Umbilical cord (tissue), 2 donors: Measurements from ENCODE around the gene MGST3. TPM values are rescaled to one million over a fixed set of nuclear protein-coding genes. Genes with fewer than 3 reads are reported as not detected.
"Not testable (repeated sequence)": the region's sequence is repeated elsewhere in the genome, so short reads cannot be mapped to it uniquely, and the experiment has no call there.

Experiments used
- DNase-seq: peaks from one replicate; pipeline ENCODE4 v3.0.0-alpha.2; 2015; ENCODE audit warnings: low spot score
- total RNA-seq: library from RNA; depleted of rRNA; stranded (reverse); fragments of >200 nt; gene quantifications from one replicate; pipeline ENCODE4 v1.2.3, GENCODE V29; 2014; ENCODE audit warnings: low replicate concordance; ENCODE audit not compliant: insufficient read depth

Gene MGST3
- 145 TPM for total RNA-seq

- DNase-seq: peak; percentile 98
These were observed at the start of gene MGST3 for GRCh38 chr1:165630629-165631341. MGST3 (plus strand) TSS chr1:165631234; CDS start chr1:165649848, 18,614 bp downstream.

DNA sequence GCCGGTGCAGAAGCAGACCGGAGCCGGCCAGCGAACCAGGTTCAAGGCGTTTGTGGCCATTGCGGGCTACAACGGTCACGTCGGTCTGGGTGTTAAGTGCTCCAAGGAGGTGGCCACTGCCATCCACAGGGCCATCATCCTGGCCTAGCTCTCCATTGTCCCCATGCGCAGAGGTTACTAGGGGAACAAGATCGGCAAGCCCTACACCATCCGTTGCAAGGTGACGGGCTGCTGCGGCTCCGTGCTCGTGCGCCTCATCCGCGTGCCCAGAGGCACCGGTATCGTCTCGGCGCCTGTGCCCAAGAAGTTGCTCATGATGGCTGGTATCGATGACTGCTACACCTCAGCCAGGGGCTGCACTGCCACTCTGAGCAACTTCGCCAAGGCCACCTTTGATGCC is 49.1 kb upstream of the MGST3 start:
- no peak for DNase-seq

GRCh38 chr1:165586398-165586797 is 44.6 kb upstream of the MGST3 start:
- no peak for DNase-seq

- DNase-seq: not testable (repeated sequence)
These were observed 39.6 kb upstream of the MGST3 start for GRCh38 chr1:165591391-165591790.

DNA sequence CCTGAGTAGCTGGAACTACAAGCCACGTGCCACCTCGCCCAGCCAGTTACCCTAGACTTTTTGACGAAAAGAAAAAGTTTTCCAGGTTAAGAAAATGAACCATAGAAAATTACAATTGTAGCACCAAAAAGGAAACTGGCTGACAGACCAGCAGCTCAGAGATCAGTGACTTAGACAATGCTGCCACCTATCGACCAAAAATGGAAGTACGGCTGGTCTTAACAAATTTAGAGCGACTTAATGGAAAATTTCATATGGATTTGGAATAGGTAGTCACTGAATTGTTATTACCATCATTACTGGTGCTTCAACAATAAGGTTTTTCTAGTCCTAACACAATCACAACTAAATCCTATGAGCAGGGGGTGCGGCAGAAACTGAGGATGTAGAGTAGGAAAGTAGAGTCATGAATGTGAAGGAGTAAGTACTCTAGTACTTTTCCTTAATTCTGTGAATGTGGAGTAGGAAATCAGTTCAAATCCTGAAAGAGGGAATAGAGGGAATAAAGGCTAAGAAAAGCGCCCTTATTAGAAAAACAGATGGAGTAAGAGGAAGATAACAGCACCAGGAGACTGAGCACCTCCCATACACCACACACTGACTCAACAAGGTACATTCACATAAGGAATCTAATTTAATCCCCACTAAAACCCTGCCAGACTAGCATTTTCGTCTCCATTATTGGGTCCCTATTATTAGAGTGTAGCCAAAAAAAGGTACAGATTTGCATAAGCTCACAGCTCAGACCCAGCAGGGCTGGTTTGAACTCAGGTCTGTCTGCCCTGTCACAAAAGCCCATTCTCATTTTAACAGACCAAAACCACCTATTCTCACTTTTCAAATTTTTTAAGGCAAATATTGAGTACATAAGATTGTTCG is 37.9 kb upstream of the MGST3 start:
- DNase-seq: peak; percentile 85

DNA sequence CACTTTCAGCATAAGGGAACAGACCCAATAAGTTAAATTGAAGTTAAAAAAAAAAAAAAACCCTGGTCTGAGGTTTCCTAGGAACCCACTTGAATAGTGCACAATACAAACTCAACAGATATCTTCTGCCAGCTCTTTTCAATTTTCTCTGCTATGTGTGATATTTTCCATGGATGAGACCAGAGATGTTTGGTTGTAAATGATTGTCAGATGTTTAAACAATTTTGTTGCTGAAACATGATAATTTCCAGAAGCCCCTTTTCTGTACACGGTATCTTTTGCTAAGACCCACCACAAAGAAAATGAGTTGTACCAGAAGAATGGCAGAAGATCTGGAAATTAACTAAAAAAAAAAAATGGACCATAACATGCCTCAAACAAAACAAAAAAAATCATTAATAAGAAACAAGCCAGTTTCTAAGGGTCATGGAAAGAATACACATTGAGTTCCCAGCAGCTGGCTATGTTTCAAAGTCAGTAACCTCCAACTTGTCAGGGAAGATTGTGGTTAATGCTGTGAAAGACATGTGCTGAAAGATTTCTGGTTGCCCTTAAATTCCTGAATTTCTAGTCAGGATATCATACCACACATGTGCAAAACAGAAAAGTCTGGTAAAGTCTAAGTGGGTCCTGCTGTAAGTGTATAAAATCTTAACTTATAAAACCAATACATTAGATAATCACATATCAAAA is 35.6 kb upstream of the MGST3 start:
- DNase-seq: peak; percentile 41

DNA sequence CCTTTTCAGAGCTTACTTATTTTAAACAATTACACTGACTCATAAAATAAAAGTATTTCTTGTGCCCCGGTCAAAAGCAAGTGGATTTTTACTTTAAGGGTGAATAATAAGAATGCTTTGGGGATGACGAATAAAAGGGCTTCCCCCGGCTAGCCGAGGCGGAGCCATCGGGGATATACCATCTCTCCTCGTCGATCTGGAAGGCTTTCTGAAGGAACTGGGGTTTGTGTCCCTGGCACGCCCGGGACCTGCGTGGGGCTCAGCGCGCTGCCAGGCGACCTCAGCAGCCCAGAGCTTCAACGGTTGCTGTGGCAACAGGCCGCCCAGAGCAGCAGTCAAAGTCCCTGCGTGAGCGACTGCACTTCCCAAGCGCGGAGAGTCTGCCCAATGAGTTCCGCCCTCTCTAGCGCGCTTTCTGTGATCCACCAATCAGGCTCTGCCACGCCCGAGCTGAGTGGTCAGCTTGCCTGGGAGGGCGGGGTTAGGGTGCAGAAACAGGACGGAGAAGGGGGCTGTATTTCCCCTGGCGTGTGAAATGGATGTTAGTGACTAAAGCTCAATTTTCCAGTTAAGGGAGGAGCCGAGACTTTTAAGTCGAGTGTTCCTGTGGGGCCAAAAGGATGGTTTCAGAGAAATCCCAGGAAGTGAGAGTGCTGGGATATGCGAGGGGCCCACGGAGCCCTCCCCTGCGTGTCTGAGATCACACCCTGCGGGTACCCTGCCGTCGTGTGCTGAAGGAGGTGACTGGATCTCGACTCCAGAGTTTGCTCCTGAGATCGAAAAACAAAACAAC is 33.0 kb upstream of the MGST3 start:
- DNase-seq: peak; percentile 99

- no peak for DNase-seq
These were observed 32.4 kb upstream of the MGST3 start for GRCh38 chr1:165598676-165599059.

DNA sequence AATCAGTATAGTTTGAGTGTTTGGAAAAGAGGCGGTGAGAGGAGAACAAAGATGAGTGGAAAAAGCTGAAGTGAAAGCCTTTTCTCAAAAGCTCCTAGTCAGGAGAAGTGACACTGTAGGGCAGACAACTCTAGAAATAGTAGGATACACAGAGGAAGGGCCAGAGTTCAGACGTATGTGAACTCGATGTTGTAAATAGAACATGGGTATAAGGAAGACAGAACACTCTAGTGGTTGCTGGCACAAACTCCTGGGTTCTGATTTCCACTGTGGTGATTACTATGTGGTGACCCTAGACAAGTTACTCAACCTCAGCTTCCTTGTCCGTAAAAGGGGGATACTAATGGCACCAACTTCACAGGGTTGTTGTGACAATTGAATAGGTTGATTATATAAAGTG is 30.2 kb upstream of the MGST3 start:
- DNase-seq: peak; percentile 24

DNA sequence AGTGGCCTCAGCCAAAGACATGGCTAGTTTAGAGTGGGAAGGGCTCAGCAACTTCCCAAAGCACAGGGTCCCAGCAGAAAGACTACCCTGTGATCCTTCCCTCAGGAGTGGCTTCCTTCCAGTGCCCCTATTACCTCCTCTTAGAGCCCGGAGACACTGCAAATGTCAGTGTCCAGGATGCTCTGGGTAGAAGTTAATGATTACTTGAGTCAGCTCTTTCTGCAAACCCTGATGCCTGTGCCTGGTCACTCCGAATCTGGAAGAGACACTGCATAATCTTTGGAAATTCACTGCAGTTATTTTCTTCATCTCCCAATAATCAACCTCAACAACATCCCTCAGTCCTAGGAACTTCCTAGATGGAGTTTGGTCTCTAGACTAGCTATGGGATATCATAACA is 27.2 kb upstream of the MGST3 start:
- no peak for DNase-seq

GRCh38 chr1:165605246-165605645 is 25.8 kb upstream of the MGST3 start:
- no peak for DNase-seq

- DNase-seq: not testable (repeated sequence)
These were observed 24.4 kb upstream of the MGST3 start for GRCh38 chr1:165606676-165607075.

- DNase-seq: no peak
These were observed 20.2 kb upstream of the MGST3 start for GRCh38 chr1:165610866-165611265.

GRCh38 chr1:165612062-165612461 is 19.0 kb upstream of the MGST3 start:
- no peak for DNase-seq

DNA sequence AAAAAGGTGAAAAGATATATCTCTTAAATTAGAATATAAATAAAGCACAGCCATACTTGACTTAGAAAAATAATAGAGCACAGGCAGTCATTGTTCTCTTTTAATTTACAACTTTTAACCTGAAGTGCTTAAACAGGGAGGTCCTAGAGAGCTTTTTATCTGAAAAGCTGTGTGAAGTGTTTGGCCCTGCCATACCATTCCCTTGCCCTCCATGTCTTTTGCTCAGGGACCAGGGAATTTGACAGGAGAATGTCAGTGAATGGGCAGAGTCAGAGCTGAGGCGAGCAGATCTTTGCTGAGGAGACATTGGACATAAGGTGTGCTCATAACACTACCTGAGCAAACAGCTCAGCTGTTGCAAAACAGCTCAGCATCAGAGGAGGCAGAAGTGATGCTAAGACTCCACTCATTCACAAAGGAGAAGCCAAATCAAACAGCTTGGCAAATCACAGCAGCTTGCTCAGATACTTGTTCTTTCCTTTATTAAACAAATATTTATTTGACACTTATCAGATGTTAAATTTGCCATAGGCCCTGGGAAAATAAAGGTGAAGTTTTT is 14.9 kb upstream of the MGST3 start:
- no peak for DNase-seq

GRCh38 chr1:165616987-165617546 is 14.0 kb upstream of the MGST3 start:
- no peak for DNase-seq

DNA sequence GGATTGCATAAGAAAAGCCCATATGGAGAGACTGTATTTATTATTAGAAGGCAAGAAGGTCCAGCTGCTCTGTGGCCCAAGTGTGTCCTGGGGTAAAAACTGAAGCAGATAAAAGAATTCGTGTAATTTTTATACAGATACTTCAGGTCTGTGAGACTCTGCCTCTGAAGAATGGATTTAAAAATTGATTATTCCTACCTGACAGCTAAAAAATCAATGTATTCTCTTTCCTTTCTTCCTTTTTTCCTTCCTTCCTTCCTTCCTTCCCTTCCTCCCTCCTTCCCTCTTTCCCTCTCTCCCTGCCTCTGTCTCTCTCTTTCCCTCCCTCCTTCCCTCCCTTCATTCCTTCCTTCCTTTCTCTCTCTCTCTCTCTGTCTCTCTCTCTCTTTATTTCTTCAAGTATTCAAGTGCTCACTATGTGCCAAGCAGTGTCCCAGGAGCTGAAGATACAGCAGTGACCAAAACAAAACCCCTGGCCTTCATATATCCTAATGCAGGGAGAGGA is 11.3 kb upstream of the MGST3 start:
- DNase-seq: no peak

DNA sequence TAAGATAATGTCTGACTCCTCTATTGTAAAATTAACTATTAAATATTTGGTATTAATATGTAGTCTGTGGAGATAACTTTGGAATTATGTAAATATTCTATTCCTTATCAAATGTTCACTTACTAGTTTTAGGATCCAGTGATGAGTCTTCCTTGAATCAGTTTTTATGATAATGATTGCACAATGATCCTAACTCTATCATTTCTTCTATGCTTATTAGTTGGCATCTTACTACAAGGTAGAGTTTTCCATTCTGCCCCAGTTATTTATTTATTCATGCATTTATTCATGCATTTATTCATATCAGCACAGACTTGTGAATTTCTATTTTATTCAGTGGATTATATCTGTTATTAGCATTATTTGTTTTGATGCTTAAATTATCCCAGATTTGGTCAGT is 7.4 kb upstream of the MGST3 start:
- DNase-seq: no peak

GRCh38 chr1:165624441-165624840 is 6.6 kb upstream of the MGST3 start:
- DNase-seq: no peak

- DNase-seq: no peak
These were observed 2.7 kb upstream of the MGST3 start for GRCh38 chr1:165628147-165628822.
